Type B pancreatic cell (in vitro differentiated cells): ENCODE data around the gene R3HCC1L. TPM values are rescaled to one million over a fixed set of nuclear protein-coding genes. Genes with fewer than 3 reads are reported as not detected.
"Not testable (repeated sequence)": the region's sequence is repeated elsewhere in the genome, so short reads cannot be mapped to it uniquely, and the experiment has no call there.

Experiments used
- DNase-seq: peaks from one replicate; pipeline ENCODE4 v3.0.0; 2021; ENCODE audit warnings: mixed read lengths; ENCODE audit not compliant: unreplicated experiment; ENCODE audit errors: extremely low spot score
- H3K27ac Mint-ChIP-seq: 2 replicates; pipeline ENCODE4 v1.8.0; 2021; ENCODE audit warnings: mild to moderate bottlenecking, mixed read lengths
- H3K27me3 Mint-ChIP-seq: 2 replicates; pipeline ENCODE4 v1.8.0; 2021; ENCODE audit warnings: mixed read lengths
- H3K36me3 Mint-ChIP-seq: 2 replicates; pipeline ENCODE4 v1.8.0; 2021; ENCODE audit warnings: mixed read lengths
- H3K4me1 Mint-ChIP-seq: one replicate; pipeline ENCODE4 v1.8.0; 2021; ENCODE audit warnings: mixed read lengths; ENCODE audit not compliant: unreplicated experiment
- H3K4me3 Mint-ChIP-seq: 2 replicates; pipeline ENCODE4 v1.8.0; 2021; ENCODE audit warnings: mild to moderate bottlenecking, mixed read lengths
- H3K9me3 Mint-ChIP-seq: 2 replicates; pipeline ENCODE4 v1.8.0; 2021; ENCODE audit warnings: mixed read lengths
- total RNA-seq: library from RNA; stranded (reverse); gene quantifications from 2 replicates; pipeline ENCODE4 v1.2.1, GENCODE V29; 2021; ENCODE audit warnings: low replicate concordance
- TF ChIP-seq, protein P1 (sequence below): fragments of 200-600 bp; sonication (generic); conservative IDR thresholded peaks from 2 replicates; pipeline ENCODE4 v1.5.0; 2021; ENCODE audit warnings: antibody characterized with exemption, mild to moderate bottlenecking

Gene R3HCC1L
- total RNA-seq, 1 donor from 2014 or later, result 15.4 TPM

- H3K9me3 Mint-ChIP-seq, result no peaks in the 10 kb centered on the region
- H3K27me3 Mint-ChIP-seq, result peaks cover 56% of the 10 kb centered on the region
- H3K4me3 Mint-ChIP-seq, result no peak overlapping the region
- no peaks in the 10 kb centered on the region for H3K36me3 Mint-ChIP-seq
- H3K4me1 Mint-ChIP-seq, result no peaks in the 10 kb centered on the region
- TF ChIP-seq, protein P1, sequence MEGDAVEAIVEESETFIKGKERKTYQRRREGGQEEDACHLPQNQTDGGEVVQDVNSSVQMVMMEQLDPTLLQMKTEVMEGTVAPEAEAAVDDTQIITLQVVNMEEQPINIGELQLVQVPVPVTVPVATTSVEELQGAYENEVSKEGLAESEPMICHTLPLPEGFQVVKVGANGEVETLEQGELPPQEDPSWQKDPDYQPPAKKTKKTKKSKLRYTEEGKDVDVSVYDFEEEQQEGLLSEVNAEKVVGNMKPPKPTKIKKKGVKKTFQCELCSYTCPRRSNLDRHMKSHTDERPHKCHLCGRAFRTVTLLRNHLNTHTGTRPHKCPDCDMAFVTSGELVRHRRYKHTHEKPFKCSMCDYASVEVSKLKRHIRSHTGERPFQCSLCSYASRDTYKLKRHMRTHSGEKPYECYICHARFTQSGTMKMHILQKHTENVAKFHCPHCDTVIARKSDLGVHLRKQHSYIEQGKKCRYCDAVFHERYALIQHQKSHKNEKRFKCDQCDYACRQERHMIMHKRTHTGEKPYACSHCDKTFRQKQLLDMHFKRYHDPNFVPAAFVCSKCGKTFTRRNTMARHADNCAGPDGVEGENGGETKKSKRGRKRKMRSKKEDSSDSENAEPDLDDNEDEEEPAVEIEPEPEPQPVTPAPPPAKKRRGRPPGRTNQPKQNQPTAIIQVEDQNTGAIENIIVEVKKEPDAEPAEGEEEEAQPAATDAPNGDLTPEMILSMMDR, result no peak
- H3K27ac Mint-ChIP-seq, result no peak overlapping the region
- no peak for DNase-seq
Observed at GRCh38 chr10:98115031-98115787, 19.2 kb upstream of the R3HCC1L start.

DNA sequence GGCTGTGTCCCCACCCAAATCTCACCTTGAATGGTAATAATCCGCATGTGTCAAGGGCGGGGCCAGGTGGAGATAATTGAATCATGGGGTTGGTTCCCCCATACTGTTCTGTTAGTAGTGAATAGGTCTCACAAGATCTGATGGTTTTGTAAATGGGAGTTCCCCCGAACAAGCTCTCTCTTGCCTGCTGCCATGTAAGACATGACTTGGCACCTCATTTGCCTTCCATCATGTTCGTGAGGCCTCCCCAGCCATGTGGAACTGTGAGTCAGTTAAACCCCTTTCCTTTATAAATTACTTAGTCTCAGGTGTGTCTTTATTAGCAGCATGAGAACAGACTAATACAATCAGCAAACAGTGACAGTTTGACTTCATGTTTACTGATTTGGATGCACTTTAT, 14.6 kb upstream of the R3HCC1L start:
- Mint-ChIP-seq H3K36me3 (no peaks in the 10 kb centered on the region), H3K4me3 (no peak overlapping the region), H3K9me3 (peaks cover 11% of the 10 kb centered on the region), H3K27me3 (peaks cover 39% of the 10 kb centered on the region), H3K4me1 (no peaks in the 10 kb centered on the region), H3K27ac (no peak overlapping the region)
- TF ChIP-seq, protein P1, result no peak
- no peak for DNase-seq

DNA sequence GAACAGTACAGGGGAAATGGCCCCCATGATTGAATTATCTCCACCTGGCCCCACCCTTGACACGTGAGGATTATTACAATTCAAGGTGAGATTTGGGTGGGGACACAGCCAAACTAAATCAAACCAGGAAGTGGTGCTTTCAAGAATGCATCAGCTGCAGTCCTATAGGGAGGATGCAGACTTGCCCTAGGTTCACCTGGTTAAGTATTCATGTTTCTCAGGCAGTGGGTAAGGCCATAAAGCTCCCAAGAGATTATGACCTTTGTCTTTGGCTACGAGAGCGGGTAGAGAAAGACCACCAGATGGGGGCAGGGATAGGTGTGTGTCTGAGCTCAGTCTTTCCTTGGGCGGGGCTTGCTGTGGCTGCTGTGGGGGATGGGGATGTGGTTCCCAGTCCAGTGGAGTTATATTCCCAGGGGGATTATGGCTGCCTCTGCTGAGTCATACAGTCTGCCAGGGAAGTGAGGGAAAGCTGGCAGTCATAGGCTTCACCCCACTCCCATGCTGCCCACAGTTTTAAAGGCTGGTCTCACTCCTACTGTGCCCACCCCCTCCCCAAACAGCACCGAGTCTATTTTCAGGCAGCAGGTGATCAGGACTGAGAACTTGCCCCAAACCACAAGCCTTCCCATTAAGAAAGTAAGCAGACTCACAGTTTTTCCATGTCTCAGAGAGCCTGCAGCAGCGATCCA, 8.4 kb upstream of the R3HCC1L start:
- TF ChIP-seq, protein P1, result no peak

GRCh38 chr10:98128802-98129201, 5.7 kb upstream of the R3HCC1L start:
- Mint-ChIP-seq H3K9me3 (peaks cover 9% of the 10 kb centered on the region), H3K27me3 (peaks cover 32% of the 10 kb centered on the region), H3K27ac (no peak overlapping the region), H3K36me3 (no peaks in the 10 kb centered on the region), H3K4me1 (no peaks in the 10 kb centered on the region), H3K4me3 (no peak overlapping the region)
- TF ChIP-seq, protein P1, result no peak
- no peak for DNase-seq

More for the DNA sequence above, 8.4 kb upstream of the R3HCC1L start:
- no peak for DNase-seq
- H3K27ac Mint-ChIP-seq, result no peak overlapping the region
- no peaks in the 10 kb centered on the region for H3K4me1 Mint-ChIP-seq
- H3K36me3 Mint-ChIP-seq, result no peaks in the 10 kb centered on the region
- peaks cover 42% of the 10 kb centered on the region for H3K27me3 Mint-ChIP-seq
- H3K9me3 Mint-ChIP-seq, result peaks cover 17% of the 10 kb centered on the region
- H3K4me3 Mint-ChIP-seq, result no peak overlapping the region

- DNase-seq, result no peak
- Mint-ChIP-seq H3K36me3 (no peaks in the 10 kb centered on the region), H3K4me3 (peak overlapping the region; percentile 18), H3K4me1 (peaks cover 14% of the 10 kb centered on the region), H3K27me3 (peaks cover 24% of the 10 kb centered on the region), H3K9me3 (peaks cover 4% of the 10 kb centered on the region), H3K27ac (no peak overlapping the region)
- TF ChIP-seq, protein P1, result no peak
Observed at GRCh38 chr10:98131619-98132018, 2.8 kb upstream of the R3HCC1L start.

DNA sequence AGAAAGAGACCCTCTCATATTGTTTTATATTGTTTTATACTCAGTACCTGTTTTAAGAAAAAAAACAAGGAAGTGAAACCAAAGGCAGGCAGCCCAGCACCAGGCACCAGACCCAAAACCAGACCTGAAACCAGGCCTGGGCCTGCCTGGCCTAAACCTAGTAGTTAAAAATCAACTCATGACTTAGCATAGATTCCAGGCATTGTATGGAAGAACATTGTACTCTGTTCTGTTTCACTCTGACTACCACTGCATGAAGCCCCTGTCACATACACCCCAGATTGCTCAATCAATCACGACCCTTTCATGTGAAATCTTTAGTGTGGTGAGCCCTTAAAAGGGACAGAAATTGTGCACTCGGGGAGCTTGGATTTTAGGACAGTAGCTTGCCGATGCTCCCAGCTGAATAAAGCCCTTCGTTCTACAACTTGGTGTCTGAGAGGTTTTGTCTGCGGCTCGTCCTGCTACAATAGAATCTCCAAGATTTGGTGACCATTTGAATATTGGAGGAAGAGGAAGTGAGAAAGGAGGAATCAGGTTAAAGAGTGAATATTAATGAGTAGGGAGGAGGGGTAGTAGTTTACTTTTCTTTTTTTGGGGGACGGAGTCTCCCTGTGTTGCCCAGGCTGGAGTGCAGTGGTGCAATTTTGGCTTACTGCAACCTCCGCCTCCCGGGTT, 1.2 kb upstream of the R3HCC1L start:
- peak overlapping the region; percentile 61 for H3K27ac Mint-ChIP-seq
- peaks cover 13% of the 10 kb centered on the region for H3K27me3 Mint-ChIP-seq
- not testable (repeated sequence) for DNase-seq, H3K36me3 Mint-ChIP-seq, H3K9me3 Mint-ChIP-seq
- H3K4me1 Mint-ChIP-seq, result peaks cover 17% of the 10 kb centered on the region
- peak overlapping the region; percentile 44 for H3K4me3 Mint-ChIP-seq
